DMS53 treated with DMSO at 0.1 percent for 48 hours (cell line): Measurements from ENCODE around the gene ADAMTSL2.

Experiments
- DNase-seq: peaks from one replicate; lab custom pipeline; 2025; ENCODE audit not compliant: unreplicated experiment; lab: John Stamatoyannopoulos, UW

The ADAMTSL2 gene

DNA sequence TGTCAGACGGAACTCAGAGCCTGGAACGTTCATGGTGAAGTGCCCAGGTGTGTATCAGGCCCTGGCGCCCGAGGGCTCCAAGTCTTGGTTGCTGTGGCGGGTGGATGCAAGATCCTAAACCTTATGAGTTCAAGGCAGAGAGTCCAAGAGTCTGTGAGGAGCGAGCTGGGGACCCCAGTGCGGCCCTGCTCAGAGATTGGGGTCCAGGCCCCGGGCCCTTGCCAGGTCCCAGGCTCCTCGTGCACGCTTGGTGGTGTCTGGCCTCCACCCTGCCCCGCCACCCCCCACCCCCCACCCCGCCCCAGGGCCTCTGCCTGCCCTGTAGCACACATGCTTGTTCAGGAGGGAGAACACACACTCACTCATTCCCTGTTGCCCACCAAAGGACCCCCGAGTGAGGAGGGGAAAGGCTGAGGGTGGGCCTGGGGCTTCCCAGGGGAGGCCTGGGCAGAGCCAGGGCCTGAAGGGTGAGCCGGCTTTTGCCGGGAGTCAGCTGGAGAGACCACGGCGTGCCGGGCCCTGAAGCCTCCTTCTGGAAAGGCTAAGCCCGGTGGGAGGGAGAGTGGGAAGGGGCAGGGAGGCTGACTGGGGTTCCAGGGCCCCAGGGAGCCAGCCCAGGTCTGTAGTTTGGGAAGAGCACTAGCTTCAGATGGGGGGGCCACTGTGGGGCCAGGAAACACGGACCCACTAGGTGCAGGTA lies 37.5 kb downstream of the ADAMTSL2 start:
- DNase-seq, result no peak

DNA sequence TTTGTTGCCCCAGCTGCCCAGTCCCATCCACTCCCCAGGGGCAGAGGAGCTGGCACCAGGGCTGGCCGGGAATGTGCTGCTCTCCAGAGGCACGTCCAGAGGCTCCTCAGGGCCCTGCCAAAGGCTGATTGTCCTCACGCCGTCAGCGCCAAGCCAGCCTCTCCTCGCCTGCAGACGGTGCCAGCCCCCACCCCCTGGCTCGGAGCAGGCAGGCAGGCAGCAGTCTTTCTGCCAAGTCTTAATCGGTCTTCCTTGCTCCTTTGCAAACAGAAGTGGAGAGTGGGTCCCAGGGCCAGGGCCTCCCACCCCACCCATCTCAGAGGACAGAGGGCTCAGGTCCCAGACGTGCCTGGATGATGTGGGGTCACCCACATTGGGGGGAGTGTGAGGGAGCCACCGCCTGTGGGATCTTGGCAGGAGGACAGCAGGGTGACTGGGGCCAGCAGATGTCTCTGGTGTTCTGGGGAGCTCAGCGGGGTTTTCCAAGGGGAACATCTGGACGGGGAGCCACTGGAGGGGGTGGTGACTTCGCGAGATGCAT lies 38.4 kb downstream of the ADAMTSL2 start:
- DNase-seq, result no peak

DNA sequence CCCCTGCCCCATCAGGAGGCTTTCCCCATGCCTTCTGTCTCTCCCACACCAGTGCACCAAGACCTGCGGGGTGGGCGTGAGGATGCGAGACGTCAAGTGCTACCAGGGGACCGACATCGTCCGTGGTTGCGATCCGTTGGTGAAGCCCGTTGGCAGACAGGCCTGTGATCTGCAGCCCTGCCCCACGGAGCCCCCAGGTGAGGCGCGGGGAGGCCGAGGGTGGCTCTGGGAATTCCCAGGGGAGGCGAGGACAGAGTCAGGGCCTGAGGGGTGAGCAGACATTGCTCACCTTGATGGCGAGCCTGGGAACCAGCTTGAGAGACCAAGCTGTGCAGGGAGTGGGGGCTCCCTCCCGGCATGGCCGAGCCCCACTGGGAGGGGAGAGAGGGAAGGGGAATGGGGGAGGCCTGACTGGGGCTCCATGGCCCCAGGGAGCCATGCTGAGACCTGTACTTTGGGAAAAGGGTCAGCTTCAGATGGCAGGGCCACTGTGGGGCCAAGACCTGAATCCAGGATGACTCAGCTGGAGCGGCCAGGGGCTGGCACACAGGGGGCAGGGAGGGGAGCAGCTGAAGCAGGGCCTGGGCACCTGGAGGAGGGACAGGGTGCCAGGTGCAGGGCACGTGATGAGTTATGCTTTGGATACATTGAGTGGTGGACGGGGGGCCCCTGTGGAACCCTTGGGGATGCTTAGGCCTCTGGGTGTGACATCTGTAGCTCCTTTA lies 39.4 kb downstream of the ADAMTSL2 start:
- DNase-seq, result no peak

DNA sequence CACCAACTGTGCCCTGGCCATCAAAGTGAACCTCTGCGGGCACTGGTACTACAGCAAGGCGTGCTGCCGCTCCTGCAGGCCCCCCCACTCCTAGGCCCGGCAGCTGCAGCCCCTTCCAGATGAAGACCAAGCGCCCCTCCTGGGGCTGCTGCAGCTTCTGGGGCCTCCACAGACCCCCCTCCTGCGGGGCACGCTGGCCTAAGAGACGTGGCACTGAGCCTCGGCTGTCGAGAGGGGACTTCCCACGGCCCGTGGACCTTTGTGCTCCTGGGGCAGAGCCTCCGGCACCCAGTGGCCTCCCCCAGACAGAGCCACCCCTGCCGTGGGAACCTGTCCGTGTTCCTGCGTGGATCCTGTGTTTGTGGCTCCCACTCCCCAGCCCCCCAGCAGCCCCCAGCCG lies 40.3 kb downstream of the ADAMTSL2 start:
- DNase-seq, result no peak

DNA sequence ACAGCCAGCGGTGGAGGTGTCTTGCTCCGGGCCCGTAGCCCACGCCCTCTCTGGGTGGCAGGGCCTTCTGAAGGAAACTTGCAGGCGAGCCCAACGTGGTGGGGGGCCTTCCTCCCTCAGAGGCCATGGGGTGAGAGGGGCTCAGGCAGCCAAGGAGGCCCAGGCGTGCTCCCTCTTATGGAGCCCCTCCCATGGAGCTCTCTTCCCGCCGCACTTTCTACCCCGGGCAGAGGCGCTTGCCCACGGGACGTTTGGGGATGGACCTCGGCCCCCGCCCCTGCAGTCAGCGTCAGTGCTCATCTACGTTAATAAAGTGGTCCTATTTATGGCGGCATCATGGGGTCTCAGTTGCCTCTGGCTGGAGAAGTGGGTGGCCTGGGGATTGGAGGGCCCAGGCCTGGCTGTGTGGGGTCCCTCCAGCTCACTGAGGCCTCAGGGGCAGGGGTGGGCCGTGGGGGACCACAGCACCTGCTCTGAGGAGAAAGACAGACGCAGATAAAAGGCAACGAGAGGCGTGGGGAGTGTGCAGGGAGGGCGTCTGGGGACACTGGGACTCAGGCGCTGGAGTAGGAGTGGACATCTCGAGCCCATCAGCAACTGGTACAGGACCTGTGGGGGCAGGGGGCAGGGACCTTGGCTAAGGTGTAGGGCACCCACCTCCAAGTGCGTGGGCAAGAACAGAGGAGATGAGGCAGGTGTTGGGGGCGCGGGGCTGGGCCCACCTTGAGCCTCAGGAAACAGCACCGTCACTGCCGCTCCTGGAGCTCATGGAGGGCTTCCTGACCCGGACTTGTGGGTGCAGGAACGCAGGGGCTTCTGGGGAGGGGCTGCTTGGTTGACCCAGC lies 40.9 kb downstream of the ADAMTSL2 start:
- no peak for DNase-seq

DNA sequence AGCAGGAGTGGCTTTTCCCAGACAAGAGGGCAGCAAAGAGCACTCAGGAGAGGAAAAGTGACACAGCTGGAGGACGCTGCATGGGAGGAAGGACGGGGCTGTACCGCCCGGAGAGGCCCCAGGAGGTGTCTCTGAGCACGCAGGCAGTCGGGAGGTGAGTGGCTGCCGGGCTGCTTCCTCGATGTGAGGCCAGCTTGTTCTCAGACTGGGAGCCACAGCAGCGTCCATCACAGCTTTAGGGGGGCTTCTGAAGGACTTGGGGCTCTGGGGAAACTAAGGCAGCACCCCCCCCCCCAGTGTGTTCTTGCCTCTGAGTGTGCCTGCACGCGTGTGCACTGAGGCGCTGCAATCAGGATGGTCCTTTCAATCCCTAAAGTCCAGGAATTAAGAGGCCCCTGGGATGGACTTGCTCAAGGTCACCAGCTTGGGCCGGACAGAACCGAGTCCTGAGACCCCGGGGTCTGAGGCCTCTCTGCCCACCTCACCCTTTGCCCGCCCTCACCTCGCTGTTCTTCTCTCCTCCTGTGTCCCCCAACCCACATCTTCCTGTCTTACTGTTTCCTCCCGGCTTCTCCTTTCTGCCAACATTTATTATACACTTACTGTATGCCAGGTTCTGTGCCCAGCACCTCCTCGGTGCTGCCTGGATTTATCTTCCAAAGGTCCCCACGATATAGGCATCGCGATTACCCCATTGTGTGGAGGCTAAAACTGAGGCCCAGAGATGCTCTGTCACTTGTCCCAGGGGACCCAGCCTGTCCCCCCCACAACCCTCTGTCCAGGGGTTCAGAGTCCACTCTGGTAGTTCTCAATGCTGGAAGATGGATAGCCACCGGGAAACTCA lies 41.7 kb downstream of the ADAMTSL2 start:
- DNase-seq, result peak; percentile 25

DNA sequence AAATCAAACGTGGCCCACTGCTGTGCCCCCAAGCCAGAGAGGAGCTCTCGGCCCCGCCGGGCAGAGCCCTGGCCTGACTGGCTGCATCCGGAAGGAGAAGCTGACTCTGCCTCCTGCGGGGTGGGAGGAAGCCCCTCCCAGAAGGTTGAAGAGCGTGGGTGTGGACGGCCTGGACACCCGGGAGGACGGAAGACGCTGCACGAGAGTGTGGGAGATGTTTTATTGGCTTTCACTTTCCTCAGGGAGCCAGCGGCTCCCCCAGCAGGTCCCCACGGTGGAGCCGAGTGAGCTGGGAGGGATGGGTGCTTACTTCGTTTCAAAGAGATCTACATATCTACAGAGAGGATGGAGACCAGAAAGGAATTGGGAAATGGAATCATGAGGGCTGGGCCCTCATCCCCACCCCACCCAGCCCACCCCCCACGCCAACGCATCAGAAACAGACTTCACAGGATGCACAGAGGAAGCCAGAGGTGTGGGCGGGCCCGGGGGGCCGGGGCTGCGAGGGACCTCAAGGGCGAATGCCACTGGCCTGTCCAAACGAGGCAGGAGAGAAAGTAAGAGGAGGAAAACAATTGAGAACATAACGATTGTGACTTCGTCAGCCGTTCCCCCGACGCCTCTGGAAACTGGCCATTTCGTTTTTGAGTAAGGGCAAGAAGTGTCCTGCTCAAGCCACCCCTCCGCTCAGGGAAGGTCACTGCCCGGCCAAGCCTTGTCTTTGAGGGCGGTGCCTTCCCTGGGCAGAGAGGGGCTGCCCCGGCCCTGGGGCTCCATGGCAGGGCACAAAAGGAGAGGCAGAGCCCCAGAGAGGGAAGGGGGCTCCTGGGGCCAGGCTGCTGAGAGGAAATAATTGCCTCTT lies 42.6 kb downstream of the ADAMTSL2 start:
- DNase-seq, result no peak

DNA sequence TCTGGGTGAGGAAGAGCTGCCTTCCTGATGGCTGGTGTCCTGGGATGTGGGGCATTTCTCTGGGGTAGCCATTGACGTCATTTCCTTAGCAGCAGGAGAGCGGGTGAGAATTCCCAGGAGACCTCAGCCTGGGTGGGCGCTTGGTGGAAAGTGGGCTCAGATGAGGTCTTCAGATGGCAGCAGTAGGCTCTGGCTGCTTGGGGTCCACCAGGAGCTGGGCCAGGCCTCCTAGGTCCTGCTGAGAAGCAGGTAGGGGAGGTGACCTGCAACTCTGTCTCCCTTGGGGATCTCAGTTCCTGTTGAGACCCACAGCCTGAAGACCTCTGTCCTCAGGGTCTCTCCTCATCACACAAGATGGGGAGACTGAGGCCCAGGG lies 43.2 kb downstream of the ADAMTSL2 start:
- DNase-seq, result no peak

DNA sequence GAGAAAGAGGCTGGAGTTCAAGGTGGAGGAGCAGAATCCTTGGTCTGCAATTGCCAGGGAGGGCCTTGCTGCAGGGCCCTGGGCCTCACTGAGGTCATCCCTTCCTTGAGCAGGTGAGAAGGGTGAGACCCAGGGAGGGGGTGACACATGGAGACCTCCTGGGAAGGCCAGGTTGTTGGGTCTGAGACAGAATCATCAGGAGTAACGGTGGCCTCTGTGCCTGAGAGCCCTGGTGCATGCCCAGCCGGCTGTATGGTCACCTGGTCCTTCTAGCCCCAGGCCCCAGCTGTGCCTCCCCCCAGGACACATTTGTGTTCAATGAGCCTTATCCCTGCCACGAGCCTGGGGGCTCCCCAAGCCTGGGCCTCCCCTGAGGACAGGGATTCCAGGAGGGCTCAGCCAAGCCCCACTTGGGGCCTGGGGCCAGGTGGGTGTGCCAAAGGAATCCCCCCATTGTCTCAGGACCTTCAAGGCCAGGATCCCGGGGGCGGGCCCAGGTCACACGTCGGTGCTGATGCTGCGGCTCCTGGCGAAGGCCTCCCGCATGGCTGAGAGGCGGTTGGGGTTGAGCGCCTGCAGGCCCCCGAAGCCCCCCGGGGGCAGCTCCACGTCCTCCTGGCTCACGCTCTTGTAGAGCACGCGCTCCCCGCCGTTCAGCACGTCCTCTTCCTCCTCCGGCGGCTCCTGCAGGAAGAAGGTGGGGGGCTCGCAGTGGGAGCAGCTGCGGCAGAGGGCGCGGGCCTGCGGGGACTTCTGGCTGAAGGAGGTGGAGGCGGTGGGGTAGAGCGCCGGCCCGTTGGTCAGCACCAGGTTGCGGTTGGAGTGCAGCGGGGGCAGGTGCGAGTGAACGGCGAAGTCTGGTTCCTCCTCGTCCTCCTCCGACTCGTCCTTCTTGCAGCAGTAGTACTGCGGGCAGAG lies 44.3 kb downstream of the ADAMTSL2 start:
- no peak for DNase-seq

DNA sequence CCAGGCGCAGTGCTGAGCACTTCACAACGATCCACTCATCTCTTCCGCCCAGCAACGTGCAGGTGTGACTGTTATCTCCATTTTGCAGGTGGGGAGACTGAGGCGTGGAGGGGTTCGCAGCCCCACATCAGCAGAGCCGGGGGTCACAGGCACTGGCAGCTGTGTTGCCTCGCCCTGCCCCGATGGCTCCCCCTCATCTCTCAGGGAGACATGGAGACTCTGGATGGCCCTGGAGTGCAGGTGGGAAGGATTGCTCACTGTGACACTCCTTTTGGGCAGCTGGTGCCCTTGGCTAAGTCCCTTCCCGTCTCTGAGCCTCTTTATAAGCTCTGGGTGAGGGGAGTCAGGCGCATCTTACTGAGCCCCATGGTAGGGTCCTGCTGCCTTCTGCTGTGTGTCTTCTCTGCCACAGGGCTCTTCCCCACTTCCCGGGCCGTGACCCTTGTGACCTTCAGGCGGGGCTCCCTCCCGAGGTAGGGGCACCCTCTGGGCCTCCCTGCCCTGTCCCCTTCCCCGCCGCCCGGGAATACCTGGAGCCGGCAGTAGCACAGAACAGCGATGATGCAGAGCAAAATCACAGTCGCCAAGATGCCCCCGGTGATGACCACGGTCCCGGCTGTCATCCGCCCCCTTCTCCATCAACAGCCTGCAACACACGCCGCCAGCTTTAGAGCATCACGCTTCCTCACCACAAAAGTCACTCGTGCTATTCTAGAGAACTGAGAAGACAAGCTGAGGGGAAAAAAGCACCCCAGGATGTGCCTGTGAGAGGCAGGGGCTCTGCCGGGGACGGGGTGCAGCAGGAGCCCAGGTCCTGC lies 45.3 kb downstream of the ADAMTSL2 start:
- DNase-seq, result no peak

DNA sequence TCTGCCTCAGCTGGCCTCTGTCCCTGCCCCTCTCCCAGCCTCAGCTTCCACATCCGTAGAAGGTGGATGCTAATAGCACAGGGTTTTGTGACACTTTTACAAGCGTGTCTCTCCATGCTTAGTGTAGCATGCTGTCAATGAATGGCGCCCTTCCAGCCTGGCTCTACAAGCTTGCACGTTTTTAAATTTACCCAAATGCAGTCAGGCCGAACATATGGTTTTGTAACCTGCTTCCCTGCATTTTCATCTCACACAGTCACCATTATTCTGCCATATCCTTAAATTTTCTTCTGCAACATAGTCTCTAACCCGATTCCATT lies 45.9 kb downstream of the ADAMTSL2 start:
- DNase-seq, result no peak

DNA sequence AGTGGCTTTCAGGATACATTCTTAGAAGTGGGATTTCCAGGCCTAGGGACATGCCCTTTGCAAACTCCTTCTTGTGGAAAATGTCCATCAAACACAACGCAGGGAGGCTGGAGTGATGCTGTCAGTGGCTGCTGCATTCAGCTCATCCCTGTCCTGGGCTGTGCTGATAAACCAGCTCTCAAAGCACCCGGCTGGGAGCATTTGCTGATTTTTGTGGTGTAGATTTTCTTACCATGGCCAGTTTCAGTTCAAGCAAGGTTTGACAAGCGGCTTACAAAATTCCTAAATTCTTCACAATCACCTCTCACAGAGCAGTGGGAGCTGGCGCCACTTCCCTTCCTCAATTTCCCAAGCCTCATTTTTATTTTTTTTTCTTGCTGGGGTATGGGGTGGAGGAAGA lies 46.5 kb downstream of the ADAMTSL2 start:
- no peak for DNase-seq

DNA sequence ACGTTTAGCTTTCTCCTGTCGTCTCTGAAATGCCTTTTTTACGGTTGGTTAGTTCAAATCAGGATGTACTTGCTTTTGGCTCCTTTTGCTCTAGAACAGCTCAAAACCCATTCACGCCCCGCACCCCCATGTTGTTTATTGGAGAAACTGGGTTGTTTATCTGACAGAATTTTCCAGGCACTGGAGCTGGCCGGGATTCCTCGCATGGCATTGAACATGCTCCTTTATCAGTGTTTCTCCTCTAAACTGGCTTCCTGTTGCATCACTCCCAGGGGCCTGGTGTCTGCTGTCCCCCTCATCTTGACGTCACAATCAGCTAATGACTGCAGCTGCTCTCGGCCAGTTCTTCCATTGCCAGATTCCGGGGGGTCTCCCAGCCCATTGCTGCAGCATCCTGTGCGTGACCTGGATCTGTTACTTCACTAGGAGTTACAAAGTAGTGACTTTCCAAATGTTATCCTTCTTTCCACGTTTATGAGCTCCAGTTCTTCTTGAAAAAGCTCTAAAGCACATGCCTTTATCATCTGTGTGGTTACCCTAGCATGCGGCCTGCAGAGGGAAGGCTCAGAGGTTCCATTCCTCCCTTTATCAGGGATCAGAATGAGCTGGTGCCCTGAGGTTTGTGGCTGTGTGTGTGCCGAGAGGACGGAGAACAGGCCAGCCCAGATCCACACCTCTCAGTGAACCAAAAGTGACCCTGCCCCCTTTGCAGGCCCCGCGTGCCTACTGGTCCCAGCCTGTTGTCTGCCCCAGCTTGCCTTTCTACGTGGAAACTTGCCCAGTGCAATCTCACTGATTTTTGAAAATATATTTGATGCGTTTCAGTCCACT lies 47.2 kb downstream of the ADAMTSL2 start:
- DNase-seq, result no peak

DNA sequence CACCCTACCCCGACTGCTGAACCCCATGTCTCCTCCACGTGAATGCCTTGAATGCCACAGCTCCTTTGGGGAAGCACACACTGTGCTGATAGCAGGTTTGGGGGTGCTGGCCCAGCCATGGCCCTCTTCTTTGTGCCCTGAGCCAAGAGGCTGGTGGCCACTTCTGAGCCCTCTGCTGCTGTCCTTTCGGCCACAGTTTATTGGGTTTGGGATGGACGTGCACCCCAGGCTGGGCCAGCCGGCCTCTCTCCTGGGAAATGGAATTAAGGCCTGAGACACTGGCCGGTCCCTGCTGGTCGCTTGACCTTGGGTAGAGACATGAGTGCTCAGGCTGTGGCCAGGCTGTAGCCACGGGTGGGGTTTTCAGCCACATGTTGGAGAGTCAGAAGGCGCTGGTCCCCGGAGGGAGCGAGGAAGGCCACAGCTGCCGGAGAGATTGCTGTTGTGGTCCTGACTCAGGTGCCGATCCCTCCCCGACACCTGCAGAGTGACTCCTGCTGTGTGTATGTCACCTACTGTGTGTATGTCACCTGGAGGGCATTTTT lies 48.1 kb downstream of the ADAMTSL2 start:
- no peak for DNase-seq

DNA sequence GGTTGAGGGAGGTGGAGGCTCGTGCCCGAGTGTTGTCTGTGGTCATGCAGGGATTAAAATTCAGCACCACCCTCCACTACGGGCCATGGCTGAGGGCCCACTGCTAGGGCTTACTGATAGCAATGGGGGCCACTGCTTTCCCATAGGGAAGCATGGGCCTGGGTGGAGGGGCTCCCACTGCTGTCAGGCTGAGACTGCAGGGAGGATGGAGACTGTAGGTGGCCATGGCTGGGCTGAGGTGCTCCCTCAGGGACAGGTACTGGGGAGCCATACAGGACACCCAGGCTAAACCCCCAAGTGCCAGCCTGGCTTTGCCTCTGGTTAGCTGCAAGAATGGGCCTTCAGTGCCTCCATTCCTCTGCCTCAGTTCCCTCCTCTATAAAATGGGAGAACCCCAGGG lies 48.6 kb downstream of the ADAMTSL2 start:
- DNase-seq, result no peak

DNA sequence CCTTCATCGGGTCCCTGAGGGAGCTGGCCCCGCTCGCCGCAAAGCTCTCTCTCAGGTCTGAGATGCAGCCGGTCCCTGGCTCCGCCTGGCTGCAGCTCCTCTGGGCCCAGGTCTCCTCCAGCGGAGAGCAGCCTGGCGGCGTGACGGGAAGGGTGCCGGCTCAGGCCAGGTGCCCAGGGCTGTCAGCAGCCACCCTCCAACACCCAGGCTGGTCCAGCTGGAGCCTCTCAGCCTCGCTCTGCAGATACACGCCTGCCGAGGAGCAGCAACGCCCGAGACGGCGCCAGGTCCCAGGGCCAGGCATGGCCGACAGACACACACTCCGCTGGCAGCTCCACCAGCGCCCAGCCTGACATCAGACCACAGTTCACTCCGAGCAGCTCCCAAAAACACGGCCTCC lies 49.1 kb downstream of the ADAMTSL2 start:
- DNase-seq, result no peak

DNA sequence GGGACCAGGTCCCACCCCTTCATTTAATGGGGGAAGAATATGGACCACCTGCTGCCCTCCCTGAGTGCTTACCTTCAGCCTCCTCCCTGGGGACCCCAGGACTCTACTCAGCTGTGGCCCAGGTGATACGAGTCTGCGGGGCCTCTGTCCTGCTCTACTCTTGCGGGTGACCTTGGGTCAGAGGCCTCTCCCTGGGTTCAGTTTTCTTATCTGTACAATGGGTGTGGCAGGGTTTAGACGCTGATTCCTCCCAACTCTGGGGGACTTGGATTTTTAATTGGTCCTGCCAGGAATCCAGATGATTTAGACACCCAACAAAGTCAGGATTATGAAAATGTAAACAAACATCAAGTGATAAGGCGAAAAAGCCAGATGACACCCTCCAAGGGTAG lies 49.7 kb downstream of the ADAMTSL2 start:
- DNase-seq, result no peak
